ENCODE data around the gene SH3PXD2A. TPM values are rescaled to one million over a fixed set of nuclear protein-coding genes. Genes with fewer than 3 reads are reported as not detected.

SH3PXD2A gene
- total and polyA plus RNA-seq, 9 of the 15 experiments (the other 6 are each of a cell fraction or from before 2014, with no cell fraction given) = 0.41 to 9.3 (median 2.5) TPM

- TF ChIP-seq ZNF398 (CRISPR knock-in tag; IDR thresholded peaks at IDR 0.05) (no peak), UBTF (IDR thresholded peaks at IDR 0.05; ENCODE audit: borderline replicate concordance in 1 of 2, low read depth in 2 of 2, low read length in 2 of 2) (no peak)
These were observed 151.1 kb downstream of the SH3PXD2A start (continued) for GRCh38 chr10:103703941-103704919.

Measured in K562 (cell line).